NT2/D1 (cell line): ENCODE measurements around the gene IPP.
"Not testable (repeated sequence)": the region's sequence is repeated elsewhere in the genome, so short reads cannot be mapped to it uniquely, and the experiment has no call there.

Source experiments
- DNase-seq: peaks from one replicate; pipeline ENCODE4 v3.0.0-alpha.2; 2011; ENCODE audit warnings: low read depth, low spot score
- H3K27me3 ChIP-seq: 2 replicates; pipeline ENCODE4 v1.6.0; 2011; ENCODE audit warnings: mild to moderate bottlenecking; ENCODE audit not compliant: insufficient read length, insufficient read depth
- H3K36me3 ChIP-seq: 2 replicates; pipeline ENCODE4 v1.6.1; 2011; ENCODE audit warnings: mild to moderate bottlenecking, low read length, mixed read lengths; ENCODE audit not compliant: insufficient read depth, insufficient read length
- H3K4me1 ChIP-seq: 2 replicates; pipeline ENCODE4 v1.5.1; 2011; ENCODE audit not compliant: insufficient read depth, insufficient read length
- H3K4me3 ChIP-seq: 2 replicates; pipeline ENCODE4 v1.5.1; 2011; ENCODE audit warnings: low read depth; ENCODE audit not compliant: insufficient read length
- H3K9ac ChIP-seq: 2 replicates; pipeline ENCODE4 v1.6.0; 2011; ENCODE audit warnings: low read depth; ENCODE audit not compliant: insufficient read length
- H3K9me3 ChIP-seq: 2 replicates; pipeline ENCODE4 v1.5.1; 2011; ENCODE audit warnings: mild to moderate bottlenecking, low read length; ENCODE audit not compliant: insufficient read depth
- SUZ12 ChIP-seq: IDR thresholded peaks from 2 replicates; pipeline ENCODE4 v1.6.1; 2011; ENCODE audit not compliant: insufficient read length, insufficient read depth; ENCODE audit errors: extremely low read depth
- YY1 ChIP-seq: IDR thresholded peaks from 2 replicates; pipeline ENCODE4 v1.6.1; 2011; ENCODE audit not compliant: insufficient read length, insufficient read depth
- ZNF274 ChIP-seq: IDR thresholded peaks from 2 replicates; pipeline ENCODE4 v1.6.1; 2011; ENCODE audit warnings: mild to moderate bottlenecking, low read depth, low read length

Gene IPP

GRCh38 chr1:45755697-45756096, 5.2 kb upstream of the IPP start:
- Histone ChIP-seq H3K36me3 (no peaks in the 10 kb centered on the region), H3K4me3 (no peak overlapping the region), H3K9ac (no peak overlapping the region), H3K9me3 (peaks cover 22% of the 10 kb centered on the region), H3K27me3 (no peaks in the 10 kb centered on the region), H3K4me1 (no peaks in the 10 kb centered on the region)
- TF ChIP-seq ZNF274 (no peak), YY1 (no peak), SUZ12 (no peak)
- DNase-seq = no peak

DNA sequence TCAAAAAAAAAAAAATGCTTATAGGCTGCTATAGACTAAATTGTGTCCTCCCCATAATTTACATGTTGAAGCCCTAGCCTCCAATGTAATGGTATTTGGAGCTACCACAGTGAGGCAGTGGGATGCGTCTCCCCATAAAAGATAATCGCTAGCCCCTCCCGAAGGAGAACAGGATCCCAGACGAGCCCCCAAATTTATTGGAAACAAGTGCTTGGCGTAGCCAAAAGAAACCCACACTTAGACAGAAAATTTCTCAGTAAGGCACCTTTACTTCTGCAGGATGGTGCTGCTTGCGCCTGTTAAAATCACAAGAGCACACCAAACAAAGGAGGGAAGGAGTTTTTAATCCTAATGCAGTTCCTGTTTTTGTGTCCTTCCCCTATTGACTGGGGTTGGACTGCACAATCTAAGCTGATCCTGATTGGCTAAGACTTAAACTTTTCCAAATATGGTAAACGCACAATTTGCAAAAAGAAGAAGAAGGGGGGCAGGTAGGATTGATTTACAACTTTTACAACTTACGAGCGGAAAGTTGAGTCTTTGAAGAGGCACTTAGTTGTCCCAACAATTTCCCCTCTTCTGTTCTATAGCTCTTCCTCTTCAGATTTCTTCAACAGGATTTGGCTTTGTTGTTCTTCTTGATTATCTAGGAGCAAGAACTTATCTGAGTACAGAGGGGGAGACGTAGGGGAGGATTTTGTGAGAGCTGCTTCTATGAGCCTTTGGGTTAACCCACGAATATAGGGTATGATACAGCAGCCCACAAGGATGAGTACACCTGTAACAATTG, 3.0 kb upstream of the IPP start:
- no peak for DNase-seq
- Histone ChIP-seq H3K9ac (no peak overlapping the region), H3K9me3 (peaks cover 22% of the 10 kb centered on the region), H3K4me1 (peaks cover 2% of the 10 kb centered on the region), H3K4me3 (no peak overlapping the region), H3K27me3 (no peaks in the 10 kb centered on the region), H3K36me3 (no peaks in the 10 kb centered on the region)
- TF ChIP-seq YY1 (no peak), ZNF274 (no peak), SUZ12 (no peak)

- Histone ChIP-seq H3K9ac (no peak overlapping the region), H3K36me3 (no peaks in the 10 kb centered on the region), H3K4me3 (no peak overlapping the region), H3K27me3 (no peaks in the 10 kb centered on the region), H3K4me1 (peaks cover 2% of the 10 kb centered on the region), H3K9me3 (peaks cover 22% of the 10 kb centered on the region)
- TF ChIP-seq YY1 = no peak
- DNase-seq = no peak
These were observed 2.1 kb upstream of the IPP start for GRCh38 chr1:45752441-45753052.

- TF ChIP-seq SUZ12 = no peak
- no peak for TF ChIP-seq ZNF274
- no peak for TF ChIP-seq YY1
These were observed 1.6 kb upstream of the IPP start for GRCh38 chr1:45752014-45752413.

GRCh38 chr1:45751039-45751838, 786 bp upstream of the IPP start:
- Histone ChIP-seq H3K9me3 (peaks cover 22% of the 10 kb centered on the region), H3K4me3 (peak overlapping the region; percentile 59), H3K9ac (peak overlapping the region; percentile 84)
- H3K4me1 ChIP-seq, DNase-seq, H3K27me3 ChIP-seq, H3K36me3 ChIP-seq: not testable (repeated sequence)

More at GRCh38 chr1:45752014-45752413, 1.6 kb upstream of the IPP start:
- H3K9ac ChIP-seq = no peak overlapping the region
- peaks cover 22% of the 10 kb centered on the region for H3K9me3 ChIP-seq
- H3K4me1 ChIP-seq = peaks cover 2% of the 10 kb centered on the region
- H3K4me3 ChIP-seq = no peak overlapping the region
- H3K27me3 ChIP-seq = no peaks in the 10 kb centered on the region
- no peak for DNase-seq
- no peaks in the 10 kb centered on the region for H3K36me3 ChIP-seq

GRCh38 chr1:45746922-45747321, 3.5 kb downstream of the IPP start:
- Histone ChIP-seq H3K4me3 (no peak overlapping the region), H3K4me1 (peaks cover 2% of the 10 kb centered on the region), H3K9me3 (no peaks in the 10 kb centered on the region; the same call in 1 of the 2 replicates), H3K36me3 (peaks cover 8% of the 10 kb centered on the region), H3K9ac (no peak overlapping the region), H3K27me3 (no peaks in the 10 kb centered on the region)
- no peak for DNase-seq
- TF ChIP-seq SUZ12 (no peak), ZNF274 (no peak), YY1 (no peak)

DNA sequence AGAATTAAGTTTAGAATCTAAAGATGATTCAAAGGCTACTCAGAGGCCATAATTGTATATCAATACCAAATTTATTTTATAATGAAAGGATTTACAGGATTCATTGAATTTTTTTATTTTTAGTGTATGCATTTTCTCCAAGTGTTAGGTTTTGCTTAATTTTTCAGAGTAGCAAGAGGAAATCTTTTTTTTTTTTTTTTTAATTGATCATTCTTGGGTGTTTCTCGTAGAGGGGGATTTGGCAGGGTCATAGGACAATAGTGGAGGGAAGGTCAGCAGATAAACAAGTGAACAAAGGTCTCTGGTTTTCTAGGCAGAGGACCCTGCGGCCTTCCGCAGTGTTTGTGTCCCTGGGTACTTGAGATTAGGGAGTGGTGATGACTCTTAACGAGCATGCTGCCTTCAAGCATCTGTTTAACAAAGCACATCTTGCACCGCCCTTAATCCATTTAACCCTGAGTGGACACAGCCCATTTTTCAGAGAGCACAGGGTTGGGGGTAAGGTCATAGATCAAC, 10.8 kb downstream of the IPP start:
- H3K9ac ChIP-seq, H3K4me3 ChIP-seq, H3K4me1 ChIP-seq, H3K36me3 ChIP-seq, H3K27me3 ChIP-seq, DNase-seq: not testable (repeated sequence)
- peaks cover 11% of the 10 kb centered on the region for H3K9me3 ChIP-seq
